HFFc6 (cell line): ENCODE results near the gene ANKRD11. TPM values are rescaled to one million over a fixed set of nuclear protein-coding genes. Genes with fewer than 3 reads are reported as not detected.

ENCODE experiments used
- DNase-seq: peaks from one replicate; pipeline ENCODE4 v3.0.0-alpha.2; 2018
- H3K27ac Mint-ChIP-seq: 2 replicates; pipeline ENCODE4 v1.8.0; 2020; ENCODE audit warnings: mild to moderate bottlenecking, mixed read lengths
- H3K27me3 Mint-ChIP-seq: 2 replicates; pipeline ENCODE4 v1.8.0; 2021; ENCODE audit warnings: mild to moderate bottlenecking, moderate library complexity, mixed read lengths; ENCODE audit not compliant: insufficient read depth
- H3K36me3 Mint-ChIP-seq: 2 replicates; pipeline ENCODE4 v1.8.0; 2021; ENCODE audit warnings: low read depth, mixed read lengths
- H3K4me1 Mint-ChIP-seq: 2 replicates; pipeline ENCODE4 v1.8.0; 2020; ENCODE audit warnings: low read depth, mixed read lengths
- H3K4me3 Mint-ChIP-seq: 2 replicates; pipeline ENCODE4 v1.8.0; 2020; ENCODE audit warnings: mild to moderate bottlenecking, moderate library complexity, mixed read lengths
- H3K9me3 Mint-ChIP-seq: 2 replicates; pipeline ENCODE4 v1.8.0; 2020; ENCODE audit warnings: mild to moderate bottlenecking, mixed read lengths
- total RNA-seq, 6 experiments: library from RNA; stranded (reverse); fragmentation: NEBNext Ultra II Directional; extraction: Animal tissue kit (Norgen Biotek cat#: 25700); gene quantifications; 2 replicates in 1 of 6; 3 replicates in 5 of 6; pipeline ENCODE4 v1.2.3, GENCODE V29; 2021
- TF ChIP-seq, protein P1 (sequence below): fragments of 200-600 bp; sonication (generic); IDR thresholded peaks from 2 replicates; pipeline ENCODE4 v1.5.0; 2021; ENCODE audit warnings: antibody characterized with exemption, mild to moderate bottlenecking

ANKRD11 gene
- total RNA-seq, 6 experiments from 2014 or later = 110 to 120 (median 116) TPM

DNA sequence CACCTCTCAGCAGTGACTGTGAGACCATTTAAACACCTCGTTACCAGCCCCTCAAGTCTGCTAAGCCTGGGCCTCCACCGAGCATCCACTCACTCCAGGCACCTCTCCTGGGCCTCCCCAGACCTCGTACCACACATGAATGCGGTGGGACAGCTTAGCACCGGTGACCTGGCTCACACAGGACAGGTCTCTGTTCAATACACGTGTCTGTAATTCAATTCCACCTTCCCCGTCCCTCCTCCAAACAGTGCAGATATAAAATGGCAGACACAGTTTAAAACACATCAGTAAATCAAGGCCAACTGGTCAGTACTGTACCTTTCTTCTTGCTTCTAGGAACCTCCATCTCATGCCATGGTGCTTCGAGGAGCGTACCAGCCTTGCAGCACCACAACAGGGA is 199.0 kb downstream of the ANKRD11 start:
- DNase-seq = no peak
- TF ChIP-seq, protein P1, sequence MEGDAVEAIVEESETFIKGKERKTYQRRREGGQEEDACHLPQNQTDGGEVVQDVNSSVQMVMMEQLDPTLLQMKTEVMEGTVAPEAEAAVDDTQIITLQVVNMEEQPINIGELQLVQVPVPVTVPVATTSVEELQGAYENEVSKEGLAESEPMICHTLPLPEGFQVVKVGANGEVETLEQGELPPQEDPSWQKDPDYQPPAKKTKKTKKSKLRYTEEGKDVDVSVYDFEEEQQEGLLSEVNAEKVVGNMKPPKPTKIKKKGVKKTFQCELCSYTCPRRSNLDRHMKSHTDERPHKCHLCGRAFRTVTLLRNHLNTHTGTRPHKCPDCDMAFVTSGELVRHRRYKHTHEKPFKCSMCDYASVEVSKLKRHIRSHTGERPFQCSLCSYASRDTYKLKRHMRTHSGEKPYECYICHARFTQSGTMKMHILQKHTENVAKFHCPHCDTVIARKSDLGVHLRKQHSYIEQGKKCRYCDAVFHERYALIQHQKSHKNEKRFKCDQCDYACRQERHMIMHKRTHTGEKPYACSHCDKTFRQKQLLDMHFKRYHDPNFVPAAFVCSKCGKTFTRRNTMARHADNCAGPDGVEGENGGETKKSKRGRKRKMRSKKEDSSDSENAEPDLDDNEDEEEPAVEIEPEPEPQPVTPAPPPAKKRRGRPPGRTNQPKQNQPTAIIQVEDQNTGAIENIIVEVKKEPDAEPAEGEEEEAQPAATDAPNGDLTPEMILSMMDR = no peak
- Mint-ChIP-seq H3K4me1 (peaks cover 16% of the 10 kb centered on the region), H3K27ac (peak overlapping the region; percentile 58), H3K4me3 (no peak overlapping the region), H3K9me3 (peaks cover 4% of the 10 kb centered on the region; the same call in 1 of the 2 replicates), H3K27me3 (peaks cover 16% of the 10 kb centered on the region), H3K36me3 (peaks cover 14% of the 10 kb centered on the region)

- DNase-seq = no peak
- peaks cover 10% of the 10 kb centered on the region; the same call in 1 of the 2 replicates for H3K36me3 Mint-ChIP-seq
- peaks cover 12% of the 10 kb centered on the region; the same call in 1 of the 2 replicates for H3K4me1 Mint-ChIP-seq
- H3K9me3 Mint-ChIP-seq = no peaks in the 10 kb centered on the region
- TF ChIP-seq, protein P1 = no peak
- peak overlapping the region; percentile 58 for H3K27ac Mint-ChIP-seq
- H3K27me3 Mint-ChIP-seq = peaks cover 16% of the 10 kb centered on the region
- no peak overlapping the region for H3K4me3 Mint-ChIP-seq
These were observed 199.5 kb downstream of the ANKRD11 start for GRCh38 chr16:89290887-89291286.

DNA sequence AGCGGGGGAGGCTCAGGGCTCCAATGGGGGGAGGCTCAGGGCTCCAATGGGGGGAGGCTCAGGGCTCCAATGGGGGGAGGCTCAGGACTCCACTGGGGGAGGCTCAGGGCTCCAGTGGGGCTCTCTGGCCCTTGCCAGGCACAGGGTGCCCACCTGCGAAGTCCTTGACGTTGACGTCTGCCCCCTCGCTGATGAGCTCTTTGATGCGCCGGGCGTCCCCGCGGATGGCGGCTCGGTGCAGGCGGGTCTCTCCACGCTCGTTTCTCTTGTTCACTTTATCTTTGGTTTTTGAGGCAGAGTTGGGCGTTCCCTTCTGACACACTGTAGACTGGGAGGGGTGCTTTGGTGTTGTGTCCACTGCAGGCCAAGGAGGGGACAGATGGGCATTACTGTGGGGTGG is 199.9 kb downstream of the ANKRD11 start:
- DNase-seq = no peak
- peaks cover 16% of the 10 kb centered on the region for H3K27me3 Mint-ChIP-seq
- H3K9me3 Mint-ChIP-seq = no peaks in the 10 kb centered on the region
- TF ChIP-seq, protein P1 = no peak
- H3K4me1 Mint-ChIP-seq = peaks cover 11% of the 10 kb centered on the region; the same call in 1 of the 2 replicates
- H3K4me3 Mint-ChIP-seq = no peak overlapping the region
- peaks cover 10% of the 10 kb centered on the region; the same call in 1 of the 2 replicates for H3K36me3 Mint-ChIP-seq
- no peak overlapping the region for H3K27ac Mint-ChIP-seq

DNA sequence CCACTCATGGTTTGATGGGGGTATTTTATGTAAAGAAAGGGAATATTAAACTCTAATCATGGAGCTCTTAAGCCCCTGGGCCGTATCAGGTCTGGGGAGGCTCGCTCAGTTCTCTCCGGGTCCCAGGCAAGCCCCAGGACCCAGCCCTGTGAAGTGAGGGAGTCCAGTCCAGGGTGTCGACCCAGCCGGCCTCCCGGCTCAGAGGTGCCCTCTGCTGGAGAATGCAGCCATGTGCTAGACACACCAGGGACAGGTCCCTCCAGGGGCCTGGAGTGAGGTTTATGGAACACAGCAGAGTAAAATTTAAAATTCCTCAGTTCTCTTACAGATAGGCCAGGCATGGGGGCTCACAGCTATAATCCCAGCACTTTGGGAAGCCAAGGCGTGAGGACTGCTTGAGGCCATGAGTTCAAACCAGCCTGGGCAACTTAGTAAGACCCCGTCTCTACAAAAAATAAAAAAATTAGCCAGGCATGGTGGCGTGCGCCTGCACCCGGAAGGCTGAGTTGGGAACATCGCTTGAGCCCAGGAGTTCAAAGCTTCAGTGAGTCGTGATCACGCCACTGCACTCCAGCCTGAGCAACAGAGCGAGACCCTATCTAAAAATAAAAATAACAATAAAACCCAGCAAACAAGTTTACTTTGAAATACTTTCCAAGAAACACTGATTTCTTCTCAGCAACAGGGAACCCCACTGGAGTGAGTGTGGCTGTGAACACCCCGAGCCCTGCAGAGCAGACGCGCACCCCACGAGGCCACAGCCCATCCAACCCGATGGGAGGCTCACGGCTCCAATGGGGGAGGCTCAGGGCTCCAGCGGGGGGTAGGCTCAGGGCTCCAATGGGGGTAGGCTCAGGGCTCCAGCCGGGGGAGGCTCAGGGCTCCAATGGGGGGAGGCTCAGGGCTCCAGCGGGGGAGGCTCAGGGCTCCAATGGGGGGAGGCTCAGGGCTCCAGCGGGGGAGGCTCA is 200.6 kb downstream of the ANKRD11 start:
- DNase-seq = peak; percentile 63
- peak overlapping the region; percentile 65 for H3K27ac Mint-ChIP-seq
- no peak overlapping the region for H3K4me3 Mint-ChIP-seq
- no peaks in the 10 kb centered on the region for H3K9me3 Mint-ChIP-seq
- TF ChIP-seq, protein P1 = peak; percentile 92
- peaks cover 16% of the 10 kb centered on the region for H3K27me3 Mint-ChIP-seq
- H3K36me3 Mint-ChIP-seq = peaks cover 10% of the 10 kb centered on the region; the same call in 1 of the 2 replicates
- H3K4me1 Mint-ChIP-seq = peaks cover 11% of the 10 kb centered on the region; the same call in 1 of the 2 replicates

- peaks cover 16% of the 10 kb centered on the region for H3K27me3 Mint-ChIP-seq
- H3K36me3 Mint-ChIP-seq = peaks cover 10% of the 10 kb centered on the region; the same call in 1 of the 2 replicates
- no peak for DNase-seq
- H3K27ac Mint-ChIP-seq = 0 out of 2 replicates have a peak overlapping the region, but pooled peaks have one; percentile 65
- H3K4me1 Mint-ChIP-seq = peaks cover 6% of the 10 kb centered on the region; the same call in 1 of the 2 replicates
- no peaks in the 10 kb centered on the region for H3K9me3 Mint-ChIP-seq
- H3K4me3 Mint-ChIP-seq = no peak overlapping the region
- TF ChIP-seq, protein P1 = no peak
These were observed 201.4 kb downstream of the ANKRD11 start for GRCh38 chr16:89288966-89289365.
